NCI-H2107 treated with DMSO at 0.1 percent for 48 hours (cell line): ENCODE results near the gene HAND1.
A peak's percentile ranks its signal among the peaks of the same experiment; 100 is the strongest.

Source experiments
- DNase-seq: peaks from one replicate; lab custom pipeline; 2025; ENCODE audit not compliant: unreplicated experiment; lab: John Stamatoyannopoulos, UW

HAND1 gene

DNA sequence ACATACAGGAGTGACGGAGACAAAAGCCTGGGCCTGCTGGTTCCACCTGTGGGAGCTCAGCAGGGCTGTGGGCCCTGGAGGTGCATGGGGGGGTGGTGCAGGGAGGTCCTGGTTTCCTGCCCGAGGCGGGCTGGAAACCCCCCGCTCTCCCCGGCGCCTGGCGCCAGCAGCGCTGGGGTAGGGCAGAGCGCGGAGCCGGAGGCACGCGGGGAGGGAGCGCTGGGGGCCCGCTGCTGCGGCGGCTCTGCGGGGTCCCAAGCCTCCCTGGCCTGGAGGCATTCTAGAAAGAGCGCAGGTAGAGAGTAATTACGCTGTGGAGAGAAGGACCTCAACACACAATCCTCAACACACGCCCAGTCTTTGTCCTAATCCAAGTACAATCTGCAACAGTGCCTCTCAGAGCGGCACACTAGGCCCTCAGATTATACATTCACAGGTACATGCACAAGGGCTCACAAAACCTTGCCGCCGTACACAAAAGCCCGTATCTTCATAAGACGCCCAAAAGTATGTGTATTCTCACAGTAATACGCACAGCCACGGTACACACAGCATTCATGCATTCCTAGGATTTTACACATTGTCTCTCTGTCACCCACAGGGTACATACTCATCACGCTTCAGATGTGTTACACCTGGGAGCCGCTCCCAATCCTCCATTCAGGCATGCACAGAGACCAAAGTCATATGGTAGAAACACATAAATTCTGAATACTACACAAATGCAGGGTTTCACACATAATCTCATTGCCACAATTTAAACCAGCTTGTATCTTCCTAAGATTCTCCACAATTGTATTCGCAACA lies 2.1 kb upstream of the HAND1 start:
- no peak for DNase-seq

DNA sequence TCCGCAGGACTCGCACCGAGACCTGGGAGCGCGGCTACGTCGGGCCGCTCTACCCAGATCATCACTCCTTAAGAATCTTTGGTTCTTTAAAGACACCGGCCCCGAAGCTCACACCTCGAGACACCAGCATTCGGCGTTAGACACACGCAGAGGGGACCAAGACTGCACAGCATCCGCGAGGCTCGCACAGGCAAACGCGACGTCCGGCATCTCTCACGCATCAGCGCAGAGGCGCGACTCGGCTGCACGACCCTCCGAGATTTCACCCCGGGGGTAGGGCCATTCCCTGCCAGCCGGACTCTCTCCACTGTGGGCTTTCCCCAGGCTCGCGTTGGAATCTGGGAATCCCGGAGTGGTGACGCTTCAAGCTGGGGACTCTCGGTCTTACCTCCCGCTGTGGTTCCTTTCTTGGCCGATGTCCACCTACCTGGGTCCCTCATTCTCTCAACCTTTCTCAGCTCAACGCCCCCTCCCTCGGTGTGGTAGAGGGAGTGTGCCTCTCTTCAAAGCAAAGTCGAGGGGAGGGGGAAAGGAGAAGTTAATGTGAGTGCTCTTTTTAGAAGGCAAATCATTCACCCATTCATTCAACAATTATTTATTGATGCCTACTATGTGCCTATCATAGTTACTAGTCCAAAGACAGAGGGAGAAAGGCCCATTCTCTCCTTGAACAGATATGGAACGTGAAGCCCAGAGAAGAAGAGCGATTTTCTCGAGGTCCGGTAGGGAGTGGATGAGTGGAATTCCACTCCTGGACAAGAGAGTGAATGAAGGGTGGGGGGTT lies 1.3 kb upstream of the HAND1 start:
- DNase-seq, result no peak

- no peak for DNase-seq
Observed at GRCh38 chr5:154478752-154479159, 729 bp upstream of the HAND1 start.

DNA sequence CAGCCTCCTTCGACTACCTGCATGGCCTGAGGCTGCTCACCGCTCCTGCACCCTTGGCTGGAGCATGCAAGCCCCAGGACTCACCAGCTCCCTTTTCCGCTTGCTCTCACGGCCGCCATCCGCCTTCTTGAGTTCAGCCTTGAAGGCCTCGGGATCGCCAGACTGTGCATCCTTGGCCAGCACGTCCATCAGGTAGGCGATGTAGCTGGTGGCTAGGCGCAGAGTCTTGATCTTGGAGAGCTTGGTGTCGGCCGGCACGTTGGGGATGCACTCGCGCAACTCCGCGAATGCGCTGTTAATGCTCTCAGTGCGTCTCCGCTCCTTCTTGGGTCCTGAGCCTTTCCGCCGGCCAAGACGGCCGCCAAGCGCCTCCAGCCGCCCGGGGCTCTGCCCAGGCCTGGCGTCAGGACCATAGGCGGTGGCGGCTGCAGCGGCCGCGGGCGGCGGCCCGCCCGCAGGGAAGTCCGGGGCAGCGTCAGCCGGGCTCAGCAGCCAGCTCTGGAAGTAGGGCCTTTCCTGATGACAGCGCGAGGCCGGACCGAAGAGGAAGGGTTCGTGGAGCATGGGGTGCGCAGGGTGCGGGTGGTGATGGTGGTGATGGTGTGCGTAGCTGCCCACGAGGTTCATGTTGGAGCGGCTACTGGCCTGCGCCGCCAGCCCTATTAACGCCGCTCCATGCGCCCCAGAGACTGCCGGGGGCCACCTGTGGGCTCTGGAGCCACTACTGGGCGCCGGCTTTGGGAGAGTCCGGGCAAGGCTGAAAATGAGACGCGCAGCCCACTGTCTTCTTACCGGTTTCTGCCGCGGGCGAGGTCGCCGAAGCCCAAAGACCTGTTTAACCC lies 424 bp downstream of the HAND1 start:
- no peak for DNase-seq

DNA sequence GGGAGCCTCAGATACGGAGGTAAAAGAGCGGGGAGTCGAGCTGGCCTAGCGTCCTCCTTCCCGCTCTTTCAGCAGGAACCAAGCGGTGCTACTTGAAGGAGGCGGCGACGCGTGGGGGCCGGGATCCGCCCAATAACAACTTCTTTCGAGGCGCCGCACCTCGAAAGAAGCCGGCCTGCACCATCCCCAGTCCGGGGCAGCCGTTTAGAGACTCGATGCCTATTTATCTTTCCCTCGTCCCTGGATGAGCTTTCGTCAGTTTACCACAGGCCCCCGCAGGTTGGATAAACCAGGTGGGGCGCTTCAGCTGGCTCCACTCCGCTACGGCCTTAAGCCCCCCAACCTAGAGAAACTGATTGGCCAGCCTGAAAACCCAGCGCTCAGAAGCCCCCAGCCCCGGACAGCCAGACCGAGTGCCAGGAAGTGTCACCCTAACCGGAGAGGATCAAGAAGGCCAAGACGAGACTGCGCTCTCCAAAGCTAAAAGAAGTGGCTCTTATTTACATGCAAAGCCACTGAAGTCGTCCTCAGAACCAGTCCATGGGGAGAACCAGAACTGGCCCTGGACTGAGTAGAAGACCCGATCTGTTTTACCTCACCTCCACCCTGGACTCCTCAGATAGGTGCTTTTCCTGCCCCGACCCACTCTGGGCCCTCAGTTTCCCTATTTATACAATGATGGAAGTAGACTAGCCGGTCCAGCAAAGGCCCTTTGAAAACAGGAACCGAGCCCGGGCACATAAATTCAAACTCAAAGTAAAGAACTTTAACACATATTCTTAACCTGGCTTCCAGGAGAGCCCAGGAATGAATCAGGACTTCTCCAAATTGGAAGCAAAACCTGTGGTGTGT lies 1.4 kb downstream of the HAND1 start:
- DNase-seq, result no peak

- no peak for DNase-seq
Observed at GRCh38 chr5:154475591-154476353, 2.3 kb downstream of the HAND1 start.

DNA sequence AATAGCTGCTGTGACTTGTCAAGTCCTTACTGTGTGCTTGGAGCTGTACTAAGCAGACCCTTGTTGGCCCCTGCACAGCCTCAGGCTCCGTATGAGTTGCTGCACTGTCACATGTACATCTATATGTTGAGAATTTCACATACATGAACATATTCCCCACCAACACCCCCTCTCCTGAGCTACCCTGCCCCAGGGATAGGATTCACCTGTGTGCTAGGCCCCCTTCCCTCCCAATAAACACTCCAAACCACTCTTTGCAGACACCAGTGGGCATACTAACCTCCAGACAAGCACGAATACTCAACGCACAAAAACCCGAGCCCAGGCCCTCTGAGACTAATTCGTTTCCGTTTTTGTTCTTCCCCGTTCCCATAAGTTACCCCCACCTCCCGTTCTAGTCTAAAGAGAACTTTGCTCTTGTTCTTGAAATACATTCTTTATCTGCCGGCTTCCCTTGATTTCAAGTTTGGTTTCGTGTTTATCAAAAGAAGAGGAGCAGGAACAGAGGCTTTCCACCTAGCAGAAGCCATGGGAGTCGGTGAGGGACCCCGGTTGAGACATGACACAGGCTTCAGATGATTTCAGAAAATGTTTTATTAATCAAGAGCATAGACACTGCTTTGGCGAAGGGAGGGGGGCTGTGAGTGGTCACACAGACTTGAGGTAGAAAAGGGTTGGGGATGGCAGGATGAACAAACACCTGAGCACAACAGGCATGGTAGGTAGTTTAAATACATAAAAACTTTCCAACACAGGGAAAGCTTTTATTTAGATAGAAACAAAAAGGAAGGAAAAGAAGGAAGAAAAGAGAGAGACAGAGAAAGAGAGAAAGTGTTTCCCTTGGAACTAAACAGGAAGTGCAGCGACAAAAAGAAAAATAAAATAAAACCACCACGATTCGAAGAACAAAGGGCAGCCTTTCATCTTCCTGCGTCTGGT lies 3.4 kb downstream of the HAND1 start:
- no peak for DNase-seq

GRCh38 chr5:154473581-154474283 lies 4.3 kb downstream of the HAND1 start:
- no peak for DNase-seq

DNA sequence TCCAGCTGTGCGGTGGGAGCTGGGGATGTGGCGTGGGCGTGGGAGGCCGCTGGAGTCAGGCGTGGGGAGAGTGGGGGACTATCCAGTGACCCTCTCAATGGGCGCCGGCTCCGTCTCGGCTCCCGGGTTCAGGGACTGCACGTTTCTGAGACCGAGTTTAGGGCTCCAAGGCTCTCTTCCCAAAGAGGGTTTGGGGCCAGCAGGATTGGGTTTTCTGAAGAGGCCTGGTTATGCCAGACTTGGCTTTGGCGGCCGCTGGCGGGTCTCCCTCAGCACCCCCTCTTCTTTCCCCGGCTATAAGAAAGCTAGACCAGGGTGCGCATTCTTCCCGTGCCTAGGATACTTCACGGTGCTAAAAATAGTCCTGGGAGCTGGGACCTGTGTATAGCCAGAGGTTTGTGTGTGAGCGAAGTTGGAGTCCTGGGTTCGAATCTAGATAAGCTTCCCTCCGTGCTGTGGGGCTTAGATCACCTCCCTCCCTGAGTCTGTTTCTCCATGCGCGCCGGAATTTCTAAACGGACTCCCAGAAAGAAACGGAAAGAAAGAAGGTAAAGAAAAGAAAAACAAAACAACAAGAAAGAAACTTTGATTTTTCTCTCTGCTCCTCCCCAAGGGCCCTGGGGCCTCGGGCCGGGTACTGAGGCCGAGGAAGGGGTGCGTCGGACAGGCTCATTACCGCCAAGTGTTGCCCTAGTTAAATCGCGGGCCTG lies 5.0 kb downstream of the HAND1 start:
- no peak for DNase-seq

DNA sequence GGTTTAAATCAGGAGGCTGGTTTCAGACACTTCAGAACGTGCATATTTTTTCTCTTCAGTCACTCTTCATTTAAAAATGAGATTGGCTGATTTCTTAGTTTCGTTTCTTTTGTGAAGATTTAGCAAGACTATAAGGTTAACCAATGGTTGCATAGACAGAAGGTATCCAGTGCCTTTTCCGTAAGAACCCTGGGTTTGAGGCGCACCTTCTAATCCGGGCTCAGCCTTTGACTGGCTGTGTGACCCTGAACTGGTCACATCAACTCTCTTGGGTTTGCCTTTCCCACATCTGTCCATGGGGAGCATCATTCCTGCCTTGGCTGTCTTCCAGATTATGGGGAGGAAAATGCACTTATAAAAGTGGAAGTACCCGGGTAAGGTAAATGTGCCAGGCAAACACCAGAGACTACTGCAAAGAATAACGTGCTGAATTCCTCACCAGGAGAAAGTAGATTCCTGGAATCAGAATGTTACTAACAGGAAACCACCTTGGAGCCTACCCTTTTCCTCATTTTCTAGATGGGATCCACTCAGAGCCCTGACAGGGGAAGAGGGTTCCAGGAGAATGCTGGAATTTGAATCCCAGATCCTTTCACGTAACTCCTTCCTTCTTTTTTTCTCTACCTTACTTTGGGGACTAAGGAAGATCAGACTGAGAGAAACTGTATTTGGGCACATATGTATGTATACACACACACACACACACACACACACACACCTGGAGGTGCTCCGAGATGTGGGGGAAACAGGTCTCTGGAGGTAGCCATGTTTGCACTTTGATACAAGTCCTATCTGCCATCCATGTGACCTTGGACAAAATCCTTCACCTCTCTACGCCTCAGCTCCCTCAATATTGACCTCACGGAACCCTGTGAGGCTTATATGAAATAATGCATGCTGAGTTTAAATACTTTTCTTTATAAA lies 6.8 kb downstream of the HAND1 start:
- no peak for DNase-seq

- no peak for DNase-seq
Observed at GRCh38 chr5:154470137-154470536, 7.9 kb downstream of the HAND1 start.

GRCh38 chr5:154467655-154468354 lies 10.2 kb downstream of the HAND1 start:
- DNase-seq, result peak; percentile 32

GRCh38 chr5:154466671-154467070 lies 11.4 kb downstream of the HAND1 start:
- no peak for DNase-seq

DNA sequence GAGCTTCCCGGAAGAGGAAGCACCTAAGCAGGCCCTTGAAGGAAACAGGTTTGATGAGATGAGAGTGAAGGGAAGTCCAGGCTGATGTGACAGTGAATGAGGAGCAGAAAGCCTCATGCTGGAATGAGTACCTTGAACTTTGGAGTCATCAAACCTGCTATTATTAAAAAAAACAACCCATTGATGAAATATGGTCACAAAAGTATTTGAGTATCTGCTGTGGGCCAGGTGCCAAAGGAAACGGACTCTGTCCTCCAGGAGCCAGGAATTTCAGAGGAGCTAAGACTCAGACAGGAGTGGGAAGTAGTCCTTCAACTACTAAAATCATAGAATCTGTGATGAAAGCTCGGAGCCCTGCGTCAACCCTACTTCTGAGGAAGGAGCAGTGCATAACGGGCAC lies 11.9 kb downstream of the HAND1 start:
- no peak for DNase-seq

GRCh38 chr5:154465169-154465568 lies 12.9 kb downstream of the HAND1 start:
- DNase-seq, result no peak

- no peak for DNase-seq
Observed at GRCh38 chr5:154464438-154464837, 13.6 kb downstream of the HAND1 start.
